GM12875 (cell line): Measurements from ENCODE around the gene CCDC51.
"Not testable (repeated sequence)": the region's sequence is repeated elsewhere in the genome, so short reads cannot be mapped to it uniquely, and the experiment has no call there.

Experiments used
- H3K4me3 ChIP-seq: one replicate; pipeline ENCODE4 v1.5.1; 2011; ENCODE audit warnings: low read depth, low read length, control low read depth
- TF ChIP-seq, protein P1 (sequence below): IDR thresholded peaks from 2 replicates; pipeline ENCODE4 v1.5.1; 2011; ENCODE audit warnings: low read depth, mild to moderate bottlenecking, control low read depth, inconsistent platforms, low read length, moderate library complexity, borderline replicate concordance; ENCODE audit not compliant: insufficient read depth

The CCDC51 gene, protein sequence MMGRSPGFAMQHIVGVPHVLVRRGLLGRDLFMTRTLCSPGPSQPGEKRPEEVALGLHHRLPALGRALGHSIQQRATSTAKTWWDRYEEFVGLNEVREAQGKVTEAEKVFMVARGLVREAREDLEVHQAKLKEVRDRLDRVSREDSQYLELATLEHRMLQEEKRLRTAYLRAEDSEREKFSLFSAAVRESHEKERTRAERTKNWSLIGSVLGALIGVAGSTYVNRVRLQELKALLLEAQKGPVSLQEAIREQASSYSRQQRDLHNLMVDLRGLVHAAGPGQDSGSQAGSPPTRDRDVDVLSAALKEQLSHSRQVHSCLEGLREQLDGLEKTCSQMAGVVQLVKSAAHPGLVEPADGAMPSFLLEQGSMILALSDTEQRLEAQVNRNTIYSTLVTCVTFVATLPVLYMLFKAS

DNA sequence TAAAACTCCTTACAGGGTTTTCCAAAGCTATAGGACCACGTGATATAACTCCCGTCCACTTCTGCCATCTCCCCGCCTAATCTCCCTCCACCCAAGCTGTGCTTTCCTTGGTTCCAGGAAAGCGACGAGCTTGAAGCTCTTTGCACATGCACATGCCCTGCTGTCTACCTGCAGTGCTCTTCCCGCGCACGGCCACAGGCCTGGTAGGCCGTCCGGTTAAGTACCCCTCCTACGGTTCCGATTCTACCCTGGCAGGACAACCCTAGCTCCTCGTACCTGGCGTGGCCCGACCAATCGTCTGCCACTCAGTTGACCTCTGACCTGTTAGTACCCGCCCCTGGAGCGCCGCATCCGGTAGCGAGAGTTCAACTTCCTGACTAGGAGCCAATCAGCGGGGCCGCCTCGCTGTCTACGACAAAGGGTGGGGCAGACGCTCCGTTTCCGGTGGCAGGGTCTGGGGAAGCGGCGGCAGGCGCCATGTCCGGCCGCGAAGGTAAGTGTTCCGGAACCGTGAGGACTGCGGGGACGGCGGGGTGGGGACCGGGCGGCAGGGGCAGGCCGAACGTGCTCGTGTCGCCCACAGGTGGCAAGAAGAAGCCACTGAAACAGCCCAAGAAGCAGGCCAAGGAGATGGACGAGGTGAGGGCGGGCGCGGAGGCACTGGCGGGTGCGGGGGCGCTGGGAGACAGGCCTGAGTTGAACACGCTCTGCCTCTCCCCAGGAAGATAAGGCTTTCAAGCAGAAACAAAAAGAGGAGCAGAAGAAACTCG lies at the start of gene CCDC51, which contains the start of gene TMA7:
Gene CCDC51, minus strand, starts transcription at position 300 of the 770 bp plus-strand sequence. CDS start 4,991 bp downstream, outside the sequence.
Gene TMA7, plus strand, starts transcription at position 438 of the 770 bp plus-strand sequence. Its CDS starts 40 bp downstream, at position 478.
- TF ChIP-seq, protein P1, sequence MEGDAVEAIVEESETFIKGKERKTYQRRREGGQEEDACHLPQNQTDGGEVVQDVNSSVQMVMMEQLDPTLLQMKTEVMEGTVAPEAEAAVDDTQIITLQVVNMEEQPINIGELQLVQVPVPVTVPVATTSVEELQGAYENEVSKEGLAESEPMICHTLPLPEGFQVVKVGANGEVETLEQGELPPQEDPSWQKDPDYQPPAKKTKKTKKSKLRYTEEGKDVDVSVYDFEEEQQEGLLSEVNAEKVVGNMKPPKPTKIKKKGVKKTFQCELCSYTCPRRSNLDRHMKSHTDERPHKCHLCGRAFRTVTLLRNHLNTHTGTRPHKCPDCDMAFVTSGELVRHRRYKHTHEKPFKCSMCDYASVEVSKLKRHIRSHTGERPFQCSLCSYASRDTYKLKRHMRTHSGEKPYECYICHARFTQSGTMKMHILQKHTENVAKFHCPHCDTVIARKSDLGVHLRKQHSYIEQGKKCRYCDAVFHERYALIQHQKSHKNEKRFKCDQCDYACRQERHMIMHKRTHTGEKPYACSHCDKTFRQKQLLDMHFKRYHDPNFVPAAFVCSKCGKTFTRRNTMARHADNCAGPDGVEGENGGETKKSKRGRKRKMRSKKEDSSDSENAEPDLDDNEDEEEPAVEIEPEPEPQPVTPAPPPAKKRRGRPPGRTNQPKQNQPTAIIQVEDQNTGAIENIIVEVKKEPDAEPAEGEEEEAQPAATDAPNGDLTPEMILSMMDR, result 0 out of 2 replicates have a peak, but pooled peaks have one; percentile 3
- peak within 1 kb of the TSS; percentile 74 for H3K4me3 ChIP-seq

DNA sequence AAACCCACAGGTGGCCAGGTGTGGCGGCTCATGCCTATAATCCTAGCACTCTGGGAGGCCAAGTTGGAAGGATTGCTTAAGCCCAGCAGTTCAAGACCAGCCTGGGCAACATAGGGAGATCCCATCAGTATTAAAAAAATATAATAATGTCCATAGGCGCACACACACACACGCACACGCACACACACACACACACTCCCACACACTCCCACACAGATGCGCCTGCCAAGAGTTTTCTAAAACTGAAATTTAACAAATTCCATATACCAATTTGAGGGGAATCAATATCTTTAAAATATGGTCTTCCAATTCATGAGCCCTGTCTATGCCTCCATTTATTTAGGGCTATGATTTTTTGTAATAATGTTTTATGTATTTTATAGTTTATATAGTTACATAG lies 47.0 kb upstream of the CCDC51 start:
- H3K4me3 ChIP-seq, result no peak overlapping the region
- TF ChIP-seq, protein P1, result no peak

DNA sequence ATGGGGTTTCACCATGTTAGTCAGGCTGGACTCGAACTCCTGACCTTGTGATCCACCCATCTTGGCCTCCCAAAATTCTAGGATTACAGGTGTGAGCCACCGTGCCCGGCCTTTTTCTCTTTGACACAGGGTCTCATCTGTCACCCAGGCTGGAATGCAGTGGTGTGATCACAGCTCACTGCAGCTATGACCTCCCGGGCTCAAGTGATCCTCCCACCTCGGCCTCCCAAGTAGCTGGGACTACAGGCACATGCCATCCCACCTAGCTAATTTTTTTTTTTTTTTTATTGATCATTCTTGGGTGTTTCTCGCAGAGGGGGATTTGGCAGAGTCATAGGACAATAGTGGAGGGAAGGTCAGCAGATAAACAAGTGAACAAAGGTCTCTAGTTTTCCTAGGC lies 42.9 kb upstream of the CCDC51 start:
- not testable (repeated sequence) for H3K4me3 ChIP-seq

DNA sequence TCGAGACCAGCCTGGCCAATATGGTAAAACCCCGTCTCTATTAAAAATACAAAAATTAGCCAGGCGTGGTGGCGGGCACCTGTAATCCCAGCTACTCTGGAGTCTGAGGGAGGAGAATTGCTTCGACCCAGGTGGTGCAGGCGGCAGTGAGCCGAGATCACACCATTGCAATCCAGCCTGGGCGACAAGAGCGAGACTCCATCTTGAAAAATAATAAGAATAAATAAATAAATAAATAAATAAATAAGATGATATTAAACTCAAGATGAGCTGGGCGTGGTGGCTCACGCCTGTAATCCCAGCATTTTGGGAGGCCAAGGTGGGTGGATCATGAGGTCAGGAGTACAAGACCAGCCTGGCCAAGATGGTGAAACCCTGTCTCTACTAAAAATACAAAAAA lies 41.0 kb upstream of the CCDC51 start:
- H3K4me3 ChIP-seq, result not testable (repeated sequence)

DNA sequence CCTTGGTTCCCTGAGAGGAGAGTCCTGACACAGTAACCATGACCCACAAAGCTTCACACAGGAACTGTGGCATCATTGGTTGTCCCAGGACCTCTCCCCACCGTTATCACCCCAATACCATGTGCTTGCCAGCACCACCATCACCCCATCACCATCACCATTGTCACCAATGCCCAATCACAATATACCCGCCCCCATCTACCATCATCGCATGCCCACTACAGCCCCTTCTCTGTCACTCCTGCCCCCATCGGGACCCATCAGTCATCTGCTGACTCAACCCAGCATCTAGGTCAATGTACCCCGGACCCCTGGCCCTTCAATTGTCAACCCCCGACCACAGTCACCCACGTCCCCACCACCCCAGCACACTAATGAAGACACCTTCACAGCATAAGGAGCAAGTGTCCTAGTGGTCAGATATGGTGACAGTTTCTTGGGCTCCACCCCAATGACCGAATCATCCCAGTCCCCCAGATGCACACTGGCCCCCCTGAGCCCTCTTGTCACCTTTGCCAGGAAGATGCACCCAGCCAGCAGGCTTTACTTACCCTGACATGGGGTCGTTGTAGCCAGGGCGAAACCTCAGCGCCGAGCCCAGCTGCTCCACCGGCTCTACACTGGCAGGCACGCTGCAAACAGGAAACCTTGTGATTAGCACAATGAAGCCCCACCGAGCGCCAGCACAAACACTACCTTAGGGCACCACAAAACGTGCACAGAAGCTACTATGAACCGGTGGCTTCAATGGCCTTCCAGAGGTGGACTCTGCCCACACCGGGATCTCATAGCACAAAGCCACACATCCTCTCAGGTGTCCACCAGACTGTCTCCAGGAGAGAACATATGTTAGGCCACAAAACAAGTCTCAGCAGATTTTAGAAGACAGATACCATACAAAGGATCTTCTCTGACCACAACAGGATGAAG lies 39.0 kb upstream of the CCDC51 start:
- TF ChIP-seq, protein P1, result no peak
- peak overlapping the region; percentile 11 for H3K4me3 ChIP-seq

DNA sequence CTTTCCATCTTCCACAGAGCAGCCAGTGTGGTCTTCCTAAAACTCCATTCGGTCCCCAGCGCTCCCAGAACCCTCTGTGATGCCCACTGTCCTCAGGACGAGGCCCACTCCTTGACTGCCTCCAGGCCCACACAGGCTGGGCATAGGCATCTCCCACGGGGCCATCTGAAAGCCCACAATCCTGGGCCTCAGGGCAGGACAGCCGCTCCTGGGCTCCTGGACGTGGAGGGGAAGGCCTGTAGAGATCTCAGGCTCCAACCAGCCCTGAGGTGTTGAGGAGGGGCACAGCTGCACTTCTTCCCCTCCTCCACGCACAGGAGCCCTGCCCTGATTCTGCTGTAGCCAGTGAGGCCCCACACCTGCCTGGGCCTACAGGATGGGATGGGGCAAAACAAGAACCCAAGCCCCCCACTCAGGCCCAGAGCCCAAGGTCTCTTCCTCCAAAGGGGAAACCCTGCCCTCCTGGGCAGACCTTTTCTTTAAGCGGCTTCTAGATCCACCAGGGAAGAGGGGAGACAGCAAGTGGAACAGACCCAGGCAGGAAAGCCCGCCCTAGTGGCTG lies 38.1 kb upstream of the CCDC51 start:
- TF ChIP-seq, protein P1, result no peak

DNA sequence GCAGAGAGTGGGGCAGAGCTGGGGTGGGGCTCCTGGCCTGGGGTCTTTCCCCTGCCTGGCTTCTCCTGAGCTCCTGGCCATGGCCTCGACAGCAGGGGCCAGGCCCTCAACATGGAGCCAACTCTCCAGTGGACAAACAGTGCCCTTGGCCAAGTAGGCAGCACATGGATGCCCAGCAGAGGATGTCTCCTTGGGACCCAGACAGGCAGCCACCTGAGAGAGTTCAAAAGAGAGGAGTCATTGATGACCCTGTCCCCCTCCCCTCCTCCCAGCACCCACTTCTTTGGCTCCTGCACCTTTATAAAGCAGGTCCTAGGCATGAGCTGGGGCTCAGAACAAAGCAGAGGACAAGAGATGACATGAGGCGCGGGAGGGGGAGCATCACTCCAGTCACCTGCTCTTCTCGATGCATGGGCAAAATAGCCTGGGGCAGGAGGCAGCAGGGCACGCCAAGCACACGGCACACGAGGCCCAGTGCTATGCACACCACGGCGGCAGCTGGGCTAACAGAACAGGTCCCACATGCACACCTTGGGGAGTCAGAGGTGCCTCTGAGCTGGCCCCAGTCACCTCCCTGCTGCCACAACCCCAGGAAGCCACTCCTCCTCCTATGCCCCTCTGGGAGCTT lies 36.6 kb upstream of the CCDC51 start:
- no peak overlapping the region for H3K4me3 ChIP-seq
- TF ChIP-seq, protein P1, result no peak

More for the DNA sequence above, 38.1 kb upstream of the CCDC51 start:
- H3K4me3 ChIP-seq, result no peak overlapping the region
